Skeletal muscle tissue (tissue), 4 donors: ENCODE data around the gene FSTL3. TPM values are rescaled to one million over a fixed set of nuclear protein-coding genes. Genes with fewer than 3 reads are reported as not detected.
"Not testable (repeated sequence)": the region's sequence is repeated elsewhere in the genome, so short reads cannot be mapped to it uniquely, and the experiment has no call there.

ENCODE experiments used
- H3K27ac ChIP-seq: one replicate; pipeline ENCODE4 v1.7.0; 2013; ENCODE audit warnings: mild to moderate bottlenecking, low read depth, low read length, inconsistent platforms
- H3K27me3 ChIP-seq, 3 donors: one replicate each; pipeline ENCODE4 v1.7.0; 2013; ENCODE audit warnings: low read length in 3 of 3; ENCODE audit not compliant: control insufficient read depth in 3 of 3, insufficient read depth in 3 of 3
- H3K36me3 ChIP-seq, 3 donors: one replicate each; pipeline ENCODE4 v1.7.0; 2013; ENCODE audit warnings: low read length in 3 of 3; ENCODE audit not compliant: control insufficient read depth in 3 of 3, insufficient read depth in 3 of 3
- H3K4me1 ChIP-seq, 3 donors: one replicate each; pipeline ENCODE4 v1.7.0; 2013; ENCODE audit warnings: low read length in 3 of 3, mild to moderate bottlenecking in 3 of 3; ENCODE audit not compliant: control insufficient read depth in 3 of 3, insufficient read depth in 3 of 3
- H3K4me3 ChIP-seq, 3 donors: one replicate each; pipeline ENCODE4 v1.7.0; 2013; ENCODE audit warnings: low read length in 3 of 3
- H3K9ac ChIP-seq, 3 donors: one replicate each; pipeline ENCODE4 v1.7.0; 2013; ENCODE audit warnings: low read length in 3 of 3, mild to moderate bottlenecking in 3 of 3, moderate library complexity in 2 of 3, low read depth in 1 of 3
- H3K9me3 ChIP-seq, 3 donors: one replicate each; pipeline ENCODE4 v1.7.0; 2013; ENCODE audit warnings: low read length in 3 of 3; ENCODE audit not compliant: control insufficient read depth in 3 of 3
- total RNA-seq: library from RNA; depleted of rRNA; stranded (reverse); fragments of >200 nt; gene quantifications from one replicate; pipeline ENCODE4 v1.2.3, GENCODE V29; 2014
- donor health status: Osteomylitis.

The FSTL3 gene
- total RNA-seq, 1 donor from 2014 or later: 7.3 TPM

DNA sequence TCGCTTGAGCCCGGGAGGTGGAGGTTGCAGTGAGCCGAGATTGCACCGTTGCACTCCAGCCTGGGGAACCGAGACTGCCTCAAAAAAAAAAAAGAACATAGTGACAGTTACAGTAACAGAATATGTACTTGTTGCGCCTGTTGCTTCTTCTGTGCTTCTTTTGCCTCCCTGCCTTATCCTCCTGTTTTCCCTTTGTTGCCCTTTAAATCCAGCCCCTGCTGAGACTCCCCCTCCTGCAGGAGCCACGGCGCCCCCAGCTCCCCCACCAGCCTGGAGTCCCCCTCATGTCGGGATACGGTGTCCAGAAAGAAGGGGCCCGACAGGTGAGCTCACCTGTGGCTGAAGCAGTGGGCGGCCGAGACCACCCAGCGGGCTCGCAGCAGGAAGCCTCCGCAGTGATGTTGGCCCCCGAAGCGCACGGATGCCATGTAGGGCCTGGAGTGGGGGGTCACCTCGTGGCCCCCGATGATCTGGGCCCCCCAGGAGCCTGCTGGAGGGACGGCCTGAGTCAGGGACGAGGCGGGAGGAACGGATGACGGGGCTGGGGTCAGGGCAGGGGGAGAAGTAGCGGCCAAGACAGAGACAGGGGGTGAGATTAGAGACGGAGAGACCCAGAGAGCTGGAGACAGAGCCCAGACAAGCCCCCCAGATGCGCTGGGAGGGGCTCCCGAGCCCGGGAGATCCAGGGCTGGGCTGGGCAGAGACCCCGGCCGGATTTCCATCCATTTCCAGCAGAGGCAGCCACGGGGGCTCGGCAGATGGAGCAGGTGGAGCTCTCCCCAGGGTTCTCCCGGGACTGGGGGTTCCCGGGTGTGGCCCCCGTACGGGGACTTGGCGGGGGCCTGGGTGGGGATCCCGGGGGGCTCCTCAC lies 18.5 kb downstream of the FSTL3 start:
- H3K9ac ChIP-seq: no peak overlapping the region
- H3K4me1 ChIP-seq: no peaks in the 10 kb centered on the region
- H3K27me3 ChIP-seq: peaks cover 4 to 21% (median 10%) of the 10 kb centered on the region in 3 donors
- no peaks in the 10 kb centered on the region for H3K36me3 ChIP-seq
- no peak overlapping the region for H3K27ac ChIP-seq
- no peak overlapping the region for H3K4me3 ChIP-seq
- no peaks in the 10 kb centered on the region for H3K9me3 ChIP-seq

DNA sequence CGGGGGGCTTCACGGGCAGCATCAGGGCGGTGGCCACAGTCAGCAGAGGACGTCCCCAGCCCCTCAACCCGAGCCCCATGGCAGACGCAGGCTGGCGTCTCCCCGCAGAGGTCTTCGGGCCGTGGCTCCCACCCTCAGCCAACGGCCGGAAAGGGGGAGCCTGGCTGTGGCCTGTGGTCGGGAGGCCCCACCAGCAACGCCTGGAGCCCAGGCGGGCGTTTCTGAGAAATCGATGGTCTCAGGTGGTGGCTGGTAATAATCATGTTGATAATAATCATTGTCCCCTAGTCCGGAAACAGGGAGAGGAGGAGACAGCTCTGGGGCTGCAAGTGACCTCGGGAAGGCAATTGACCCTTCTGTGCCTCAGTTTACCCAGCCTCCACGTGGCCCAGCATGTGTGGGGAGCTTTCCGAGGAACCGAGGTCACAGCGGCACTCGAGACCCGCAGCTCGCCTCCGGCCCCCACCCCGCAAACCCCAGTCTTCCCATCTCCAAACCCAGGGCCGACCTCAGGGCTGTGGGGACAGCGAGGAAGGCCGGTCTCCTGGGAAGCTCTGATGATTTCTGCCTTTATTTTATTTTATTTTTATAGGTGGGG lies 19.3 kb downstream of the FSTL3 start, which contains the start of gene PRSS57:
Gene PRSS57 (minus strand): TSS at position 101 of the 598 bp plus-strand sequence. CDS start 22 bp downstream, at position 79.
- H3K9me3 ChIP-seq: no peaks in the 10 kb centered on the region
- H3K36me3 ChIP-seq: no peaks in the 10 kb centered on the region
- H3K9ac ChIP-seq: no peak within 1 kb of the TSS
- H3K4me1 ChIP-seq: no peaks in the 10 kb centered on the region
- no peak within 1 kb of the TSS for H3K4me3 ChIP-seq
- no peak within 1 kb of the TSS for H3K27ac ChIP-seq
- peaks cover 4 to 21% (median 9%) of the 10 kb centered on the region in 3 donors for H3K27me3 ChIP-seq

DNA sequence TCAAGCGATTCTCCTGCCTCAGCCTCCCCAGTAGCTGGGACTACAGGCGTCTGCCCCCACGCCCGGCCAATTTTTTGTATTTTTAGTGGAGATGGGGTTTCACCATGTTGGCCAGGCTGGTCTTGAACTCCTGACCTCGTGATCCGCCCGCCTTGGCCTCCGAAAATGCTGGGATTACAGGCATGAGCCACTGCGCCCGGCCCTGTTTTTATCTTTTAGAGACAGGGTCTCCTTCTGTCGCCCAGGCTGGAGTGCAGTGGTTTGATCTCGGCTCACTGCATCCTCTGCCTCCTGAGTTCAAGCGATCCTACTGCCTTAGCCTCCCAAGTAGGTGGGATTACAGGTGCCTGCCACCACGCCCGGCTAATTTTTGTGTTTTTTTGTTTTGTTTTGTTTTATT lies 22.3 kb downstream of the FSTL3 start:
- H3K4me1 ChIP-seq, H3K36me3 ChIP-seq, H3K4me3 ChIP-seq, H3K9ac ChIP-seq, H3K27ac ChIP-seq, H3K9me3 ChIP-seq: not testable (repeated sequence)
- peaks cover 13 to 34% (median 14%) of the 10 kb centered on the region in 3 donors for H3K27me3 ChIP-seq

DNA sequence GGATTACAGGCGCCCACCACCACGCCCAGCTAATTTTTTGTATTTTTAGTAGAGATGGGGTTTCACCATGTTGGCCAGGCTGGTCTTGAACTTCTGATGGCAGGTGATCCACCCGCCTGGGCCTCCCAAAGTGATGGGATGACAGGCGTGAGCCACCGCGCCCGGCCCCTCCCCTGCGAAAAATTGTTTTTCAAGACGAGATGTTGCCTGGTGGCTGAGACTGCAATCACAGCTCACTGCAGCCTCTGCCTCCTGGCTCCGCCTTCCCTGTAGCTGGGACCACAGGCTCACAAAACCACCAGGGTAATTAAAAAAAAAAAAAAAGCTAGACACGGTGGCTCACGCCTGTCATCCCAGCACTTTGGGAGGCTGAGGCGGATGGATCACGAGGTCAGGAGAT lies 23.7 kb downstream of the FSTL3 start:
- H3K9ac ChIP-seq, H3K4me1 ChIP-seq, H3K36me3 ChIP-seq, H3K27ac ChIP-seq, H3K9me3 ChIP-seq, H3K4me3 ChIP-seq: not testable (repeated sequence)
- peaks cover 16 to 31% (median 22%) of the 10 kb centered on the region in 3 donors for H3K27me3 ChIP-seq

DNA sequence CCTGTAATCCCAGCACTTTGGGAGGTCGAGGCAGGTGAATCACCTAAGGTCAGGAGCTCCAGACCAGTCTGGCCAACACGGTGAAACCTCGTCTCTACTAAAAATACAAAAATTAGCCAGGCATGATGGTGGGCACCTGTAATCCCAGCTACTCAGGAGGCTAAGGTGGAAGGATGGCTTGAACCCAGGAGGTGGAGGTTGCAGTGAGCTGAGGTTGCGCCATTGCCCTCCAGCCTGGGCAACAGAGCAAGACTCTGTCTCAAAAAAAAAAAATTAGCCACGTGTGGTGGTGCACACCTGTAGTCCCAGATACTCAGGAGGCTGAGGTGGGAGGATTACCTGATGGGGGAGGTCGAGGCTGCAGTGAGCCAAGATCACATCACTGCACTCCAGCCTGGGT lies 26.7 kb downstream of the FSTL3 start:
- not testable (repeated sequence) for H3K9ac ChIP-seq, H3K9me3 ChIP-seq, H3K4me3 ChIP-seq, H3K36me3 ChIP-seq, H3K4me1 ChIP-seq, H3K27ac ChIP-seq
- peaks cover 17 to 22% (median 19%) of the 10 kb centered on the region in 3 donors for H3K27me3 ChIP-seq

DNA sequence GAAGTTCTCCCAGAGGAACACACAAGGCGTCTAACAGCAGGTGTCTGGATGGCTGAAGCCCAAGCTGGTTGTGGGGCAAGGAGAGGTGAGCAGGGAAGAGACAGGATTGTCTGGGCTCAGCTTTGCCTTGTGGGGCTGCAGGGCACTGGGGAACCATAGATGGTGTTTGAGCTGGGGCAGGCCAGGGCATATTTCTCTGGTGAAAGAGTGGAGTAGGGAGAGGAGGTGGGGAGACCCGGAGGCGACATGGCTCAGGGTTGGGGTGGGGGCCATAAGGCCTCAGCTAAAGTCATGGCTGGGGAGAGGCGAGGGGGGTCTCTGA lies 27.1 kb downstream of the FSTL3 start:
- Histone ChIP-seq H3K27me3 (peaks cover 19 to 26% (median 24%) of the 10 kb centered on the region in 3 donors), H3K4me3 (peak overlapping the region in 2 of 3 donors; percentile 14 to 22)

DNA sequence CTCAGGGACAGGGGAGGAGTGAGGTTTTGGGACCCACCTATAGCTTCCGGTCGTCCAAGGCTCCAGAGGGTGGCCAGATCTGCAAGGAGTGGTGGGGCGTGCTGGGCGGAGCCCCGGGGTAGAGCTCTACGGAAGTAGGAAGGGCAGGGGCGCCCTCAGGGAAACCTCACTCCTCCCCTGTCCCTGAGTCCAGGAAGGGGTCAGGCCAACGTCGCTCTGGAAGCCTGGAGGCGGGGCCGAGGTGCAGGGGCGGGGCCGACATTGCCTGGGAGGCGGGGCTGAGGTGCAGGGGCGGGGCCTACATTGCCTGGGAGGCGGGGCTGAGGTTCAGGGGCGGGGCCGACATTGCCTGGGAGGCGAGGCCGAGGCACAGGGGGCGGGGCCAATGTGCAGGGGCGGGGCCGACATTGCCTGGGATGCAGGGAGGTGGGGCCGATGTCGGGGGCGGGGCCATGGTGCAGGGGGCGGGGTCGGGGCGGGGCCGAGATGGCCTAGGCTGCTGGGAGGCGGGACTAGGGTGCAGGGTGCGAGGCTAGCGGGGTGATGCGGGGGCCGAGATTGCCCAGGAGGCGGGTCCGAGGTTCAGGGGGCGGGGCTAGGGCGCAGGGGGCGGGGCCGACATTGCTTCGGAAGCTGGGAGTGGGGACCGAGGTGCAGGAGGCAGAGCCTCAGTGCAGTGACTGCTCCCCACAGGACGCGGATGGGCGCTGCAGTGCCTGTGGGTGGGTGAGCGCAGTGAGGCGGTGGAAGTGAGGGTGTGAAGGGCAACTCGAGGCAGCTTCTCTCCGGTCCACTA lies 27.7 kb downstream of the FSTL3 start:
- Histone ChIP-seq H3K9me3 (peaks cover 0 to 2% (median 0%) of the 10 kb centered on the region in 3 donors), H3K36me3 (no peaks in the 10 kb centered on the region), H3K9ac (no peak overlapping the region), H3K4me3 (peak overlapping the region in 2 of 3 donors; percentile 14 to 41), H3K4me1 (peaks cover 0 to 4% (median 0%) of the 10 kb centered on the region in 3 donors), H3K27ac (no peak overlapping the region), H3K27me3 (peaks cover 20 to 28% (median 26%) of the 10 kb centered on the region in 3 donors)

More for the DNA sequence above, 27.1 kb downstream of the FSTL3 start:
- Histone ChIP-seq H3K27ac (no peak overlapping the region), H3K4me1 (peaks cover 0 to 4% (median 0%) of the 10 kb centered on the region in 3 donors), H3K9ac (peak overlapping the region in 1 of 3 donors; percentile 16), H3K9me3 (peaks cover 0 to 2% (median 0%) of the 10 kb centered on the region in 3 donors), H3K36me3 (no peaks in the 10 kb centered on the region)

DNA sequence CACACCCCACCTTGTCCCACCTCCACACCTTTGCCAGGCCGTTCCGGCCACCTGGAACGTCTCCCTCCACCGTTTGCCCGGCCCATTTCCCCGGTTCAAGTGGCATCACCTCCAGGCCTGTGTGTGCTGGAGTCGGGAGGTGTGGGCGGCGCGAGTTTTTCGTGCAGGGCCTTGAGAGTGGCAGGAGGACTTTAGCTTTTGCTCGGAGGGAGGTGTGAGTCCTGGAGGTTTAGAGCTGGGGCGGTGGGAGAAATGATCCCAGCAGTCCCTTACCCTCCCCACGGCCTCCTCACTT lies 28.2 kb downstream of the FSTL3 start:
- Histone ChIP-seq H3K9ac (no peak overlapping the region), H3K27ac (no peak overlapping the region), H3K4me1 (peaks cover 0 to 4% (median 0%) of the 10 kb centered on the region in 3 donors), H3K4me3 (peak overlapping the region in 1 of 3 donors; percentile 41), H3K9me3 (peaks cover 0 to 2% (median 0%) of the 10 kb centered on the region in 3 donors), H3K36me3 (no peaks in the 10 kb centered on the region), H3K27me3 (peaks cover 17 to 28% (median 26%) of the 10 kb centered on the region in 3 donors)

DNA sequence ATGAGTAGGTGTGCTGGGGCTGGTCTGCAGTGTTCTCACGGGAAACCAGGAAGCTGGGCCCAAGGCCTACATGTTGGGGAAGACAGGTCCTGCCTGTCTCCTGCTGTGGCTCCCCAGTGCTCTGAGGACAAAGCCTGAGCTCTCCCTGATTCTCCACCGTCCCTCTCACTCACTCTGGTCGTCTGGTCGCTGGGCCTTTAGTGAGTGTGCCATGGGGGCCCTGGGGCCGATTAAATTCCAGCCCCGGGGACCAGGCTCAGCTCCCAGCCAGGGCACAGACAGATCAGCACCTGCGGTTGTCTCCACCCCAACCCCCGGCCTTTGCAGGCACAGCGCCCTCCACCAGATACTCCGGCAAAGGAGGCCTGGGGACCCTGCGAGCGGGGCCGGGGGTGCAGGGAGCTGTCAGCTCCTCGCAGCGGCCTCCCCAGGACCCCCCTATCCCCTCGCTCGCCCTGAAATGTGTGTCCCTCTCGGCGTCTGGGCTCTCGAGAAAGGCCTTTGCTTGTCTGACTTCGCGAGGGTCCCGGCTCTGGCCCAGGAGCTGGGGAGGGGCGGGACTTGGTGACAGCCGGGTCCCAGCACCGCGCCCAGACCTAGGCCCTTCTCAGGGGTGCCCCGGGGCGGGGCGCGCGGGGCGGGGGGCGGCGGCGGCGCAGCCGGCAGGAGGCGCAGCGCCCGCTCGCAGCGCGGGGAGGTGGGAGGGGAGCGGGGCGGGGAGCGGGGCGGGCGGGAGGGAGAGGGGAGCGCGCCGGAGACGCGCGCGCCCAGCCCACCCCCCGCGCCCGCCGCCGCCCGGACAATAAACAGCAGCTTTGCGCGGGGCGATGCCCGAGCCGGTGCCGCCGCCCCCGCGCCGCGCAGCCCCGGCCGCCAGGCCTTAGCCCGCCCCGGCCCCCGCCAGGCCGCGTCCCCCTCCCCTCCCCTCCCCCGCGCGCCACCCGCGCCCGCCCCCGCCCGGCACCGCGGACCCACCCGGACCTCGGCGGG lies 32.3 kb downstream of the FSTL3 start, which contains the start of gene PALM:
Gene PALM (plus strand): TSS at position 782 of the 990 bp plus-strand sequence. CDS start 212 bp downstream, outside the sequence.
- H3K9me3 ChIP-seq: peaks cover 0 to 2% (median 0%) of the 10 kb centered on the region in 3 donors
- peak within 1 kb of the TSS; percentile 62 for H3K27ac ChIP-seq
- H3K9ac ChIP-seq: peak within 1 kb of the TSS; percentile 38 to 79 (median 43)

More for the DNA sequence above, 32.3 kb downstream of the FSTL3 start, which contains the start of gene PALM:
- Histone ChIP-seq H3K27me3 (peaks cover 7 to 22% (median 20%) of the 10 kb centered on the region in 3 donors), H3K36me3 (no peaks in the 10 kb centered on the region), H3K4me3 (peak within 1 kb of the TSS; percentile 35 to 61 (median 51)), H3K4me1 (peaks cover 0 to 4% (median 0%) of the 10 kb centered on the region in 3 donors)
